Fibroblast of mammary gland (primary cell): ENCODE data around the gene METRNL.
A peak's percentile ranks its signal among the peaks of the same experiment; 100 is the strongest.
"Not testable (repeated sequence)": the region's sequence is repeated elsewhere in the genome, so short reads cannot be mapped to it uniquely, and the experiment has no call there.

ENCODE experiments used
- DNase-seq: peaks from one replicate; pipeline ENCODE4 v3.0.0-alpha.2; 2010; ENCODE audit warnings: low read depth
- H3K4me3 ChIP-seq: 2 replicates; pipeline ENCODE4 v1.5.1; 2011; ENCODE audit warnings: low read depth, mild to moderate bottlenecking, low read length, moderate library complexity; ENCODE audit not compliant: control insufficient read depth
- TF ChIP-seq, protein P1 (sequence below): conservative IDR thresholded peaks from 2 replicates; pipeline ENCODE4 v1.5.1; 2011; ENCODE audit warnings: low read depth, low read length, inconsistent platforms; ENCODE audit not compliant: control insufficient read depth, insufficient read depth

METRNL gene

DNA sequence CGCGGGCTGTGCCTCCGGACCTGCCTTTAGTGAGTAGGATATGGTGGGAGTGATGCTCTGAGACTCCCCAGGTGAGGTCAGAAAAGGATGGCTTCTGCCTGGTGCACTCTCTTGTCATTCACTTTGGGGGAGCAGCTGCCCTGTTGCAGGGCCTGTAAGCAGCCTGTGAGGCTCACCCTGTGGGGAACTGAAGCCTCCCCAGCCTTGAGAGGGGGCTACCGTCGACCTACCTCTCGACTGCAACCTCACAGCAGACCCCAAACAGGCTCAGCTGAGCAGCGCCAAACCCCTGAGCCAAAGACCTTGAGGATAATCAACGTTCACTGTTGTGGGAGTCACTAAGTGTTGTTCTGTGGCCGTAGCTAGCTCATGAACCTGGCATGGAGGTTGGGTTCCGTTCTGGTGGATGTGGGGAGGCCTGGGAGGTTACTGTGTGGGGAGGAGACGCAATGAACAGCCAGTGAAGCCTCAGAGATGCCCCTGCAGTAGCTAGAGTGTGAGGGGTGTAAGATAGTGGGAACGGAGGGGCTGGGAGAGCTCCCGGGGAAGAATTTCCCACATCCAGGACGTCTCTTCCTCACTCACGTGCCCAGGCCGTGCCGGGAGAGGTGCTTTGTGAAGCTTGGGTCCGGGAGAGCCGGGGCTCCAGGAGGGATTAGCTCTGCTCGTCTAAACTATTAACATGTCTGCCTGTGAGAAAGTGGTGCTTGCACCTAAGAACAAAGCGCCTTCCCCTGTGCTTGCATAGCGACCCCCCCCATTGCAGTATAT, 38.8 kb downstream of the METRNL start:
- H3K4me3 ChIP-seq: no peak overlapping the region
- no peak for DNase-seq
- TF ChIP-seq, protein P1, sequence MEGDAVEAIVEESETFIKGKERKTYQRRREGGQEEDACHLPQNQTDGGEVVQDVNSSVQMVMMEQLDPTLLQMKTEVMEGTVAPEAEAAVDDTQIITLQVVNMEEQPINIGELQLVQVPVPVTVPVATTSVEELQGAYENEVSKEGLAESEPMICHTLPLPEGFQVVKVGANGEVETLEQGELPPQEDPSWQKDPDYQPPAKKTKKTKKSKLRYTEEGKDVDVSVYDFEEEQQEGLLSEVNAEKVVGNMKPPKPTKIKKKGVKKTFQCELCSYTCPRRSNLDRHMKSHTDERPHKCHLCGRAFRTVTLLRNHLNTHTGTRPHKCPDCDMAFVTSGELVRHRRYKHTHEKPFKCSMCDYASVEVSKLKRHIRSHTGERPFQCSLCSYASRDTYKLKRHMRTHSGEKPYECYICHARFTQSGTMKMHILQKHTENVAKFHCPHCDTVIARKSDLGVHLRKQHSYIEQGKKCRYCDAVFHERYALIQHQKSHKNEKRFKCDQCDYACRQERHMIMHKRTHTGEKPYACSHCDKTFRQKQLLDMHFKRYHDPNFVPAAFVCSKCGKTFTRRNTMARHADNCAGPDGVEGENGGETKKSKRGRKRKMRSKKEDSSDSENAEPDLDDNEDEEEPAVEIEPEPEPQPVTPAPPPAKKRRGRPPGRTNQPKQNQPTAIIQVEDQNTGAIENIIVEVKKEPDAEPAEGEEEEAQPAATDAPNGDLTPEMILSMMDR: no peak

DNA sequence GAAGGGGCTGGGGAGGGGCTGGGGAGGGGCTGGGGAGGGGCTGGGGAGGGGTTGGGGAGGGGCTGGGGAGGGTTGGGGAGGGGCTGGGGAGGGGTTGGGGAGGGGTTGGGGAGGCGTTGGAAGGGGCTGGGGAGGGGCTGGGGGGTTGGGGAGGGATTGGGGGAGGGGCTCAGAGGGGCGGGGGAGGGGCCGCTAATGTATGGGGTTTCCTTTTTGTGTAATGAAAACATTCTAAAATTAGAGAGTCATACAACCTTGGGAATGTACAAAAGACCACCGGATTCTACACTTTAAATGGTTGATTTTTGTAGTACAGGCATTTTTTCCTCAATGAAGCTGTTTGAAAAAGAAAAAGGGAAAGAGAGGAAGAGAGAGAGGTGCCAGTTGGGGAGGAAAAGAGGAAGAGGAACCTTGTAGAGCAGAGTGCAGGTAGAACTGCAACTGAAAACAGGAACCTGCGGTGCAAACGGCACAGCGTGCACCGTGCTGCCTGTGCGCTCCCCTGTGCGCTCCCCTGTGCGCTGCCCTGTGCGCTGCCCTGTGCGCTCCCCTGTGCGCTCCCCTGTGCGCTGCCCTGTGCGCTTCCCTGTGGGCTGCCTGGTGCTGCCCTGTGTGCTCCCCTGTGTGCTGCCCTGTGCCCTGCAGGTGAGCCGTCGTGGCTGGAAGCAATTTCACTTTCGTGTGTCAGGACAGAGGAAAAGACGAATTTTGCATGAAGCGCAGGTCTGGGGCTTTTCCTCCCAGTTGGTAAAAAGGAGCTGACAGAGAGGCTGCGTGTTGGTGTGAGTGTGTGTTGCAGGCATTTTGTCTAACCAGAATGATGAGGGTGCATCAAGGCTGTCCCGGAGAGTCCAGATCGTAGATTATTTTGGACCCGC, 40.8 kb downstream of the METRNL start:
- no peak overlapping the region for H3K4me3 ChIP-seq
- DNase-seq: no peak
- TF ChIP-seq, protein P1: no peak

DNA sequence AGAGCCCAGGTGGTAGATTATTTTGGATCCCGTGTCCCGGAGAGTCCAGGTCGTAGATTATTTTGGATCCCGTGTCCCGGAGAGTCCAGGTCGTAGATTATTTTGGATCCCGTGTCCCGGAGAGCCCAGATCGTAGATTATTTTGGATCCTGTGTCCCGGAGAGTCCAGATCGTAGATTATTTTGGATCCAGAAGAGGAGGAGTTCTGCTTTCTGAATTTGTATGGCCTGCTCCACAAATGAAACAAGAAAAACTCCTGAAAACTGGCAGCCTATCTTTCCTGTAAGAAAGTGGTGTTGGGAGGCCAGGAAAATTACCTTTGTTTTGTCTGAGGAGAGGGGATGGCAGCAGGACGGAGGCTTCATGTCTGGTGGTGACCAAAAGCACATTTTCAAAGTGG, 42.1 kb downstream of the METRNL start:
- H3K4me3 ChIP-seq, DNase-seq: not testable (repeated sequence)

DNA sequence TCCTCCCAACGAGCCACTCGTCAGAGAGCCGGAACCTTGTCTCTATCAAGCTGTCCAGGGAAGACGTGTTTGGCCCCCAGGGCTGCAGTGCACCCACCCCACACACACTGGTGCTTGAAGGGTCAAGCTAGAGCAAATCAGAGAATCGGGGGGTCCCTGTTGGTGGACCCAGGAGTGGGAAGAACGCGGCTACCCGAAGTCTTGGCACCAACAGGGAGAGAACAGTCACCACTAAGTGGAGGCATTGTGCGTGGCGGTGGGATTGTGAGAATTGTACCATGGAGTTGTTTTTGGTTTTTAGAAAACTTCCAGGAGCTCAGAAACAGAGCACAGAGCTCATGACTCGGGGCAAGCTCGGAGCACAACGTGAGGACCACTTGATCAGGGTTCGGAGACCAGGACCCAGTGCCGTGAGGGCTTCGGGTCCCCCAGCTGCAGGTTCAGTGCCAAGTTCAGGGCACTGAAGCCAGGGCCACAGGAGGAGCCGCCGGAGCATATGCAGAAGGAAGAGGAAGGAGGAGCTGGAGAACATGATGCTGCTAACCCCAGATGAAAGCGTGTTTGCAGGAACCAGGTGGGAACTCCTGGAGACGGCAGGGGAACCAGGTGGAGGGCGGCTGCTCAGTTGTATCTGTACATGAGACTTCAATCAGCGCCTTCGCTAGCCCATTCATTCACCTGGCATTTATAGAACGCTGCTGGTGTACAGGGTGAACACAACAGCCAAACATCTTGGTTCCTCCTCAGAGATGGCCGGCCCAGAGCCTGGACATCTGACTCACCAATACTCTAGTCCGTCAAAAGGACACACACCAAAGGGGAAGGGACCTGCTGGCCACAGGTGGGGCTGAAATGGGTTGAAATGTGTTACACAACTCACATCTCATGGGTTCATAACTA, 42.8 kb downstream of the METRNL start:
- H3K4me3 ChIP-seq: no peak overlapping the region
- DNase-seq: peak; percentile 53
- TF ChIP-seq, protein P1: no peak

DNA sequence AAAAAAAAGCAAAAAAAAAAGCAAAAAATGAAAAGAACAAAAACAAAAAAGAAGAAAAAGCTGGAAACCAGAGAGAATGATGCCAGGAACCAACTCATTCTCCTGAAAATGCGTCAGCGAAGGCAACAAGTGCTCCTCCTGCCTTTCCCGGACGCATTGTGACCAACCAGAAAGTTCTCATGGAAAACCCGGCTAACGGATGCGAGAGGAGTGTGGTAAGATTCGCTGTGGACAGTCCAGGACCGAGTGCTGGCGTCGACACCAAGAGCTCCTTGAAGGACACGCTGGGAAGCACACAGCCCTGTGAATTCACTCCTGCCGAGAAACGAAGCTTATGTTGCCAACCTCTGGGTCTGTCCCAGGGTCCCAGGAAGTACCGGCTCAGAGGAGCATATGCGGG, 43.4 kb downstream of the METRNL start:
- H3K4me3 ChIP-seq: no peak overlapping the region
- TF ChIP-seq, protein P1: no peak
- peak; percentile 81 for DNase-seq

DNA sequence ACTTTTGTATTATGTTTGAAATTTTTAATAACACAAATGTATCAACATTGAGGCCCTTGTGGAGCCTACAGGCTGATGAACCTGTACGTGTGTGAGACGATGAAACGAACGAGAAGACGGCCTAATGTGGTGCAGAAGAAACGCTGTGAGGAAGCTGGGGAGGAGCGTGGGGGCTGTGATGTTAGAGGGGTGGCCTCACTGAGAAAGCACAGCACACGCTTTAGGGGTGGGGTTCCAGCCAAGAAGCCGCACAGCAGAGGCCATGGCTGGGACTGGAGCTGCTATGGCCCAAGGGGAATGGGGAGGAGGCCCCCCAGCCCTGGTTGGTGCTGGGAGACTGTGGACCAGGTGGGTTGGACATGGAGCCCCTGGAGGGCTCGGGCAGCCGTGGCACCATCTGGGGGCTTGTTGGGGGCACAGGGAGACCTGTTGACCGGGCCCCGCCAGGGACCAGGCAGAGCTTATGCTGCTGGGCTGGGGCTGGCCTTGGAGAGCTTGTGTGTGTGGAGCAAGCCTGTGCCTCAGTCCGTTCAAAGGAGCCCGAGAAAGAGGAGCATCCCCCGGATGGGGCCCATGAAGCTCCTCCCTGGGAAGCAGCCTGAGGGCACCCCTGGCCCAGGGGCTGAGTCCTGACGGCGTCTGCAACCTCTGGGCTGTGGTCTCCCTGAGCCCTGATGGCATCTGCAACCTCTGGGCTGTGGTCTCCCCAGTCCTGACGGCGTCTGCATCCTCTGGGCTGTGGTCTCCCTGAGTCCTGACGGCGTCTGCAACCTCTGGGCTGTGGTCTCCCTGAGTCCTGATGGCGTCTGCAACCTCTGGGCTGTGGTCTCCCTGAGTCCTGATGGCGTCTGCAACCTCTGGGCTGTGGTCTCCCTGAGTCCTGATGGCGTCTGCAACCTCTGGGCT, 44.7 kb downstream of the METRNL start:
- TF ChIP-seq, protein P1: no peak
- no peak overlapping the region for H3K4me3 ChIP-seq
- DNase-seq: no peak
